RWPE2 (cell line): ENCODE data around the gene PIK3R3.
A peak's percentile ranks its signal among the peaks of the same experiment; 100 is the strongest.

Experiments
- ATAC-seq: fragments of 200-7000 bp; cut with Tn5 transposase; 3 replicates; pipeline ENCODE4 v1.9.1; 2021; ENCODE audit warnings: low read depth
- DNase-seq: peaks from one replicate; pipeline ENCODE4 v3.0.0-alpha.2; 2020; ENCODE audit warnings: low spot score
- H3K27ac ChIP-seq: fragments of 450-650 bp; 2 replicates; pipeline ENCODE4 v1.5.1; 2017; ENCODE audit warnings: mild to moderate bottlenecking; ENCODE audit not compliant: poor library complexity, severe bottlenecking
- H3K27me3 ChIP-seq: fragments of 250-450 bp; sonication (Bioruptor Pico); 2 replicates; pipeline ENCODE4 v1.5.1; 2021; ENCODE audit warnings: mild to moderate bottlenecking, moderate library complexity; ENCODE audit not compliant: insufficient read depth, poor library complexity, severe bottlenecking
- H3K36me3 ChIP-seq: fragments of 250-450 bp; sonication (Bioruptor Pico); 2 replicates; pipeline ENCODE4 v1.5.1; 2020; ENCODE audit warnings: low read depth, mild to moderate bottlenecking, moderate library complexity
- H3K4me1 ChIP-seq: fragments of 250-450 bp; sonication (Bioruptor Pico); 2 replicates; pipeline ENCODE4 v1.5.1; 2021; ENCODE audit warnings: mild to moderate bottlenecking, moderate library complexity; ENCODE audit not compliant: insufficient read depth, poor library complexity, severe bottlenecking
- H3K4me3 ChIP-seq: fragments of 250-450 bp; sonication (Bioruptor Pico); 2 replicates; pipeline ENCODE4 v1.5.1; 2021; ENCODE audit warnings: mild to moderate bottlenecking, moderate library complexity; ENCODE audit not compliant: severe bottlenecking
- H3K9me3 ChIP-seq: fragments of 250-450 bp; sonication (Bioruptor Pico); 2 replicates; pipeline ENCODE4 v1.5.1; 2021; ENCODE audit warnings: mild to moderate bottlenecking, moderate library complexity; ENCODE audit not compliant: severe bottlenecking
- CTCF ChIP-seq: fragments of 450-650 bp; IDR thresholded peaks from one replicate; pipeline ENCODE4 v1.5.1; 2017; ENCODE audit warnings: mild to moderate bottlenecking, moderate library complexity; ENCODE audit not compliant: poor library complexity, severe bottlenecking

PIK3R3 gene

GRCh38 chr1:46086576-46086975, 45.9 kb downstream of the PIK3R3 start:
- no peaks in the 10 kb centered on the region for H3K9me3 ChIP-seq
- TF ChIP-seq CTCF: no peak
- peak overlapping the region; percentile 84 for H3K27ac ChIP-seq

GRCh38 chr1:46084553-46085451, 47.6 kb downstream of the PIK3R3 start:
- Histone ChIP-seq H3K27ac (peak overlapping the region; percentile 84), H3K36me3 (no peaks in the 10 kb centered on the region), H3K9me3 (no peaks in the 10 kb centered on the region), H3K4me1 (peaks cover 33% of the 10 kb centered on the region), H3K4me3 (no peak overlapping the region), H3K27me3 (no peaks in the 10 kb centered on the region)
- no peak for TF ChIP-seq CTCF
- ATAC-seq: peak; percentile 93
- DNase-seq: no peak

More at GRCh38 chr1:46086576-46086975, 45.9 kb downstream of the PIK3R3 start:
- peaks cover 33% of the 10 kb centered on the region for H3K4me1 ChIP-seq
- H3K36me3 ChIP-seq: no peaks in the 10 kb centered on the region
- ATAC-seq: peak; percentile 33; the same call in 1 of the 3 replicates
- no peak overlapping the region for H3K4me3 ChIP-seq
- DNase-seq: no peak
- no peaks in the 10 kb centered on the region for H3K27me3 ChIP-seq

- H3K27ac ChIP-seq: peak overlapping the region; percentile 84
- H3K9me3 ChIP-seq: no peaks in the 10 kb centered on the region
- H3K27me3 ChIP-seq: no peaks in the 10 kb centered on the region
- TF ChIP-seq CTCF: no peak
- ATAC-seq: no peak
- no peaks in the 10 kb centered on the region for H3K36me3 ChIP-seq
- no peak for DNase-seq
- H3K4me1 ChIP-seq: peaks cover 33% of the 10 kb centered on the region
- no peak overlapping the region for H3K4me3 ChIP-seq
Observed at GRCh38 chr1:46083579-46083978, 48.9 kb downstream of the PIK3R3 start.

- Histone ChIP-seq H3K9me3 (no peaks in the 10 kb centered on the region), H3K4me1 (peaks cover 39% of the 10 kb centered on the region), H3K36me3 (0 out of 2 replicates have a peak, but pooled peaks cover 6% of the 10 kb centered on the region), H3K27ac (no peak overlapping the region), H3K4me3 (no peak overlapping the region), H3K27me3 (no peaks in the 10 kb centered on the region)
- no peak for TF ChIP-seq CTCF
- ATAC-seq (no peak), DNase-seq (no peak)
Observed at GRCh38 chr1:46081619-46082018, 50.8 kb downstream of the PIK3R3 start.

- Histone ChIP-seq H3K27me3 (no peaks in the 10 kb centered on the region), H3K36me3 (0 out of 2 replicates have a peak, but pooled peaks cover 6% of the 10 kb centered on the region), H3K27ac (no peak overlapping the region), H3K4me1 (peaks cover 36% of the 10 kb centered on the region), H3K9me3 (no peaks in the 10 kb centered on the region), H3K4me3 (no peak overlapping the region)
- no peak for DNase-seq
- no peak for TF ChIP-seq CTCF
- ATAC-seq: no peak
Observed at GRCh38 chr1:46081206-46081605, 51.2 kb downstream of the PIK3R3 start.
